GM12891 (cell line): ENCODE results near the gene NSF.
"Not testable (repeated sequence)": the region's sequence is repeated elsewhere in the genome, so short reads cannot be mapped to it uniquely, and the experiment has no call there.

ENCODE experiments used
- POLR2A ChIP-seq: IDR thresholded peaks from 2 replicates; pipeline ENCODE4 v1.6.1; 2011; ENCODE audit warnings: low read depth, low read length, control low read depth
- POLR2AphosphoS5 ChIP-seq: IDR thresholded peaks from 2 replicates; pipeline ENCODE4 v1.6.1; 2011; ENCODE audit warnings: low read depth, low read length, control low read depth
- POU2F2 ChIP-seq: IDR thresholded peaks from 2 replicates; pipeline ENCODE4 v1.6.1; 2011; ENCODE audit warnings: low read depth, mild to moderate bottlenecking, control low read depth, low read length, moderate library complexity
- SPI1 ChIP-seq: IDR thresholded peaks from 2 replicates; pipeline ENCODE4 v1.6.1; 2011; ENCODE audit warnings: low read depth, low read length, control low read depth
- TAF1 ChIP-seq: IDR thresholded peaks from 2 replicates; pipeline ENCODE4 v1.6.1; 2011; ENCODE audit warnings: low read depth, low read length, control low read depth

DNA sequence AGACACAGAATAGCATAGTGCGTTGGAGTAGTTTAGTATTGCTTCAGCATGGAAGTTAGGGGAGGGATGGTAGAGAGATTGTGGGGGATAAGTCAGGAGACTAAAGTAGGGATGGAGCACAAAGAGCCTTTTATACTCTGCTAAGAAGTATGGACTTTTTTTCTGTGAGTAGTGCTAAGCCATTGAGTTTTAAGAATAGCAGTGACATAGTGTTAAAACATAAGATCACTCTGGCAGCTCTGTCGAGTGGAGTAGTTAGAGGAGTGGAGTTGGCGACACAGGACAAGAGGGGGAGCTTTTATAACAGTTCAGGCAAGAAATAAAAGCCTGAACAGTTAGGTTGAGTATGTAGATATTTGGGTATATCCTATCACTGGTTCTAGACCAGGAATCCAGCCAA lies 106.1 kb downstream of the NSF start:
- TF ChIP-seq POLR2A, TAF1, POLR2AphosphoS5, SPI1, POU2F2: not testable (repeated sequence)
